K562 (cell line): Measurements from ENCODE around the gene ARL8A. TPM values are rescaled to one million over a fixed set of nuclear protein-coding genes. Genes with fewer than 3 reads are reported as not detected.

Experiments used
- ARID3B ChIP-seq: fragments of 250-450 bp; sonication (Bioruptor Pico); IDR thresholded peaks from 2 replicates; pipeline ENCODE4 v1.4.0; 2020; ENCODE audit warnings: borderline replicate concordance
- CHD2 ChIP-seq: IDR thresholded peaks from 2 replicates; pipeline ENCODE4 v1.6.1; 2011; ENCODE audit warnings: low read depth, low read length
- ELK1 ChIP-seq: sonication (generic); formaldehyde crosslinking; IDR thresholded peaks from 2 replicates; pipeline ENCODE4 v1.8.1; 2022; ENCODE audit warnings: missing genetic modification reagents
- FOXJ2 ChIP-seq: fragments of 200-800 bp; sonication (Bioruptor generic); IDR thresholded peaks from 2 replicates; pipeline ENCODE4 v1.6.1; 2016; ENCODE audit warnings: missing genetic modification characterization, missing compliant biosample characterization
- FOXM1 ChIP-seq, 2 experiments: fragments of 450-650 bp in 1 of 2; sonication (generic) in 1 of 2; formaldehyde crosslinking in 1 of 2; IDR thresholded peaks; 2 replicates each; pipeline versions ENCODE4 v1.6.1 to v1.9.0; 2017 to 2022; ENCODE audit warnings: low read depth in 2 of 2, mild to moderate bottlenecking in 2 of 2, missing genetic modification reagents in 1 of 2, moderate library complexity in 1 of 2
- GABPA ChIP-seq: fragments of 200-800 bp; sonication (Bioruptor generic); conservative IDR thresholded peaks from 2 replicates; pipeline ENCODE4 v1.6.1; 2016; ENCODE audit warnings: low read depth, missing genetic modification characterization, missing compliant biosample characterization
- MYNN ChIP-seq, 2 experiments: sonication (generic); formaldehyde crosslinking in 1 of 2; IDR thresholded peaks; 2 replicates each; pipeline versions ENCODE4 v1.5.0 to v1.6.1; 2016 to 2020; ENCODE audit warnings: antibody characterized with exemption in 1 of 2, missing genetic modification reagents in 1 of 2
- PRPF4 ChIP-seq: fragments of 200-400 bp; formaldehyde crosslinking; IDR thresholded peaks from one replicate; pipeline ENCODE4 v1.6.1; 2017; ENCODE audit warnings: low read length, low read depth, mild to moderate bottlenecking; ENCODE audit not compliant: insufficient read depth, poor library complexity, severe bottlenecking
- RBM14 ChIP-seq: fragments of 200-400 bp; formaldehyde crosslinking; IDR thresholded peaks from 2 replicates; pipeline ENCODE4 v1.6.1; 2018; ENCODE audit warnings: low read depth, mild to moderate bottlenecking, low read length, moderate library complexity, borderline replicate concordance; ENCODE audit not compliant: insufficient read depth
- STAG1 ChIP-seq: sonication (generic); formaldehyde crosslinking; IDR thresholded peaks from 2 replicates; pipeline ENCODE4 v1.5.0; 2020; ENCODE audit warnings: missing genetic modification reagents, borderline replicate concordance
- TEAD2 ChIP-seq: fragments of 450-650 bp; IDR thresholded peaks from 2 replicates; pipeline ENCODE4 v1.6.1; 2016; ENCODE audit warnings: missing genetic modification characterization, control low read depth, missing compliant biosample characterization
- THAP12 ChIP-seq: fragments of 250-450 bp; sonication (Bioruptor Pico); IDR thresholded peaks from 2 replicates; pipeline ENCODE4 v1.9.0; 2021; ENCODE audit warnings: mild to moderate bottlenecking, inconsistent platforms
- UBTF ChIP-seq, 2 experiments: IDR thresholded peaks; 2 replicates each; pipeline ENCODE4 v1.6.1; 2012; ENCODE audit warnings: improper control_type of control experiment in 2 of 2, low read depth in 2 of 2, low read length in 2 of 2, borderline replicate concordance in 1 of 2
- ZBTB33 ChIP-seq: sonication (generic); formaldehyde crosslinking; IDR thresholded peaks from 2 replicates; pipeline ENCODE4 v1.8.1; 2023; ENCODE audit warnings: mild to moderate bottlenecking, missing genetic modification reagents
- ZNF324 ChIP-seq: fragments of 250-450 bp; sonication (Bioruptor Pico); IDR thresholded peaks from 2 replicates; pipeline ENCODE4 v1.4.0; 2020; ENCODE audit warnings: mild to moderate bottlenecking
- ZNF551 ChIP-seq: fragments of 250-450 bp; sonication (Bioruptor Pico); IDR thresholded peaks from 2 replicates; pipeline ENCODE4 v1.5.0; 2021; ENCODE audit warnings: mild to moderate bottlenecking, moderate library complexity
- polyA plus RNA-seq, 8 experiments: library from polyadenylated mRNA; depleted of rRNA in 4 of 8; stranded (reverse) in 5 of 8; unstranded in 3 of 8; fragments of >200 nt; fragmentation: Nextera tagmentation in 2 of 8; fragmentation: Illumina TruSeq in 1 of 8; extraction: Ambion mirVana in 2 of 8; extraction: Trizol in 1 of 8; gene quantifications; 2 replicates each; pipeline versions ENCODE4 v1.2.1 to v1.2.3, GENCODE V29; 2011 to 2014; ENCODE audit warnings: inconsistent platforms in 1 of 8, missing spikeins in 1 of 8
- total RNA-seq, 7 experiments: library from RNA; depleted of rRNA in 6 of 7; stranded (reverse); fragments of >200 nt in 6 of 7; fragmentation: Illumina TruSeq in 2 of 7; extraction: Trizol in 2 of 7; gene quantifications; 2 replicates each; pipeline versions ENCODE4 v1.2.1 to v1.2.3, GENCODE V29; 2011 to 2021; ENCODE audit warnings: low replicate concordance in 1 of 7

Gene ARL8A
- total and polyA plus RNA-seq, 9 of the 15 experiments (the other 6 are each of a cell fraction or from before 2014, with no cell fraction given) = 0.17 to 27.3 (median 15.6) TPM

- TF ChIP-seq ARID3B (CRISPR knock-in tag) (no peak), ZNF551 (no peak), UBTF (IDR thresholded peaks at IDR 0.05; ENCODE audit: borderline replicate concordance in 1 of 2, low read depth in 2 of 2, low read length in 2 of 2) (peak in 1 of 2 experiments; percentile 75; a peak in 1 of 4 replicates), STAG1 (CRISPR knock-in tag) (no peak), FOXM1 (IDR thresholded peaks at IDR 0.05; ENCODE audit: low read depth) (no peak), FOXM1 (CRISPR knock-in tag; IDR thresholded peaks at IDR 0.05; ENCODE audit: low read depth) (no peak), MYNN (IDR thresholded peaks at IDR 0.05) (peak; percentile 84), MYNN (CRISPR knock-in tag; IDR thresholded peaks at IDR 0.05) (no peak), ELK1 (CRISPR knock-in tag) (no peak), CHD2 (no peak), RBM14 (no peak), GABPA (tag) (peak; percentile 58; the same call in 1 of the 2 replicates), PRPF4 (no peak), THAP12 (peak; percentile 53; the same call in 1 of the 2 replicates), ZBTB33 (CRISPR knock-in tag) (no peak), ZNF324 (CRISPR knock-in tag) (no peak), TEAD2 (tag) (no peak), FOXJ2 (no peak)
Observed at GRCh38 chr1:202164271-202165037, 19.9 kb upstream of the ARL8A start (continued).
